NB4 (cell line): ENCODE measurements around the gene EPAS1.

Experiments used
- CTCF ChIP-seq: IDR thresholded peaks from one replicate; pipeline ENCODE4 v1.5.1; 2012; ENCODE audit warnings: low read depth, low read length
- MAX ChIP-seq: IDR thresholded peaks from 2 replicates; pipeline ENCODE4 v1.6.1; 2011; ENCODE audit warnings: low read depth, low read length

GRCh38 chr2:46384457-46384815, 87.2 kb downstream of the EPAS1 start:
- TF ChIP-seq CTCF (no peak), MAX (no peak)
